Adrenal gland (tissue), 12 donors: Measurements from ENCODE around the gene ST3GAL4. TPM values are rescaled to one million over a fixed set of nuclear protein-coding genes. Genes with fewer than 3 reads are reported as not detected.

Source experiments
- DNase-seq, 7 donors: peaks; one replicate each; pipeline ENCODE4 v3.0.0-alpha.2; 2019 to 2020
- H3K27ac ChIP-seq, 5 donors: fragments of 200-600 bp; sonication (generic) in 4 of 5; 1 replicate in 3 of 5; 2 replicates in 2 of 5; pipeline versions ENCODE4 v1.5.1 to v1.8.0; 2016 to 2020; ENCODE audit warnings: mild to moderate bottlenecking in 1 of 5
- H3K27me3 ChIP-seq: fragments of 200-600 bp; 2 replicates; pipeline ENCODE4 v1.8.0; 2021
- H3K36me3 ChIP-seq, 2 donors: fragments of 200-600 bp; replicated peaks in 1 of 2; 1 replicate in 1 of 2; 2 replicates in 1 of 2; pipeline versions ENCODE4 v1.5.1 to v1.8.0; 2018 to 2022
- H3K4me1 ChIP-seq, 2 donors: fragments of 200-600 bp; replicated peaks in 1 of 2; 1 replicate in 1 of 2; 2 replicates in 1 of 2; pipeline versions ENCODE4 v1.5.1 to v1.8.0; 2018 to 2021
- H3K4me3 ChIP-seq, 4 donors: fragments of 200-600 bp; sonication (generic) in 3 of 4; one replicate each; pipeline ENCODE4 v1.5.1; 2016 to 2018
- H3K9me3 ChIP-seq, 3 donors: fragments of 200-600 bp; sonication (generic) in 1 of 3; replicated peaks in 1 of 3; 1 replicate in 2 of 3; 2 replicates in 1 of 3; pipeline versions ENCODE4 v1.5.1 to v1.8.0; 2016 to 2021
- CTCF ChIP-seq, 6 experiments: fragments of 450-650 bp in 4 of 6; fragments of 200-600 bp in 2 of 6; sonication (generic) in 1 of 6; IDR thresholded peaks; 1 replicate in 5 of 6; 2 replicates in 1 of 6; pipeline versions ENCODE4 v1.5.1 to v1.8.0; 2016 to 2021; ENCODE audit warnings: antibody characterized with exemption in 6 of 6, mild to moderate bottlenecking in 2 of 6, moderate library complexity in 1 of 6
- POLR2A ChIP-seq, 2 donors: fragments of 450-650 bp; IDR thresholded peaks; one replicate each; pipeline ENCODE4 v1.6.1; 2017; ENCODE audit warnings: antibody characterized with exemption in 2 of 2, mild to moderate bottlenecking in 2 of 2, moderate library complexity in 1 of 2
- WGBS, 4 donors: extraction: QIAGEN DNeasy Blood & Tissue Kit in 2 of 4; methylation state at CpG; one replicate each; pipeline versions ENCODE4 v1.1.5 to v1.1.7; 2013 to 2017; 5-methylcytosine and 5-hydroxymethylcytosine counted together
- intact Hi-C, 2 donors: fragments of 100-400 bp; cut with DNase I; formaldehyde crosslinking; loops; one replicate each; pipeline versions ENCODE4 v1.14.1 to v1.15.0; 2022 to 2023
- polyA plus RNA-seq, 3 donors: library from polyadenylated mRNA; stranded (reverse); fragments of 200-250 nt in 2 of 3; fragments of 350-450 nt in 1 of 3; fragmentation: Illumina TruSeq in 1 of 3; extraction: RNeasy Lipid Tissue Mini Kit (QIAGEN cat#74804) in 1 of 3; gene quantifications; one replicate each; pipeline ENCODE4 v1.2.3, GENCODE V29; 2013 to 2014
- total RNA-seq, 9 donors: library from RNA; depleted of rRNA in 4 of 9; stranded (reverse); fragments of >200 nt in 4 of 9; fragments of 120-200 nt in 1 of 9; fragmentation: NEBNext Ultra II Directional in 1 of 9; extraction: Animal tissue kit (Norgen Biotek cat#: 25700) in 1 of 9; gene quantifications; one replicate each; pipeline versions ENCODE4 v1.1.0 to v1.2.4, GENCODE V29; 2013 to 2023
- donor health status: healthy with polysubstance abuse.
- donor health status: Bipolar disorder and iron deficiency.
- donor health status: DM: yes; HTN: yes; CAD: no.
- donor health status: DM: no; HTN: no; CAD: no.
- donor health status: DM: no; HTN: no; CAD: no.
- donor health status: DM: yes; HTN: yes; CAD: no.

ST3GAL4 gene
- total and polyA plus RNA-seq, 12 donors = 119 to 359 (median 163) TPM

GRCh38 chr11:126350836-126351235 lies 4.7 kb upstream of the ST3GAL4 start:
- Histone ChIP-seq H3K9me3 (no peaks in the 10 kb centered on the region), H3K4me1 (peaks cover 68 to 89% of the 10 kb centered on the region in 2 donors), H3K36me3 (no peaks in the 10 kb centered on the region), H3K27ac (peak overlapping the region; percentile 52 to 98 (median 71)), H3K4me3 (no peak overlapping the region), H3K27me3 (no peaks in the 10 kb centered on the region)
- intact Hi-C loops = no loop called here
- DNase-seq = no peak
- TF ChIP-seq POLR2A (IDR thresholded peaks at IDR 0.05) (no peak), CTCF (IDR thresholded peaks at IDR 0.05) (no peak)
- 35 to 54% (median 45%) methylated on average over 5 of the region's 5 CpGs for WGBS, 4 donors

GRCh38 chr11:126352163-126352562 lies 3.3 kb upstream of the ST3GAL4 start:
- no peak overlapping the region for H3K4me3 ChIP-seq
- intact Hi-C loops = no loop called here
- DNase-seq = no peak
- no peaks in the 10 kb centered on the region for H3K9me3 ChIP-seq
- H3K4me1 ChIP-seq = peaks cover 67 to 78% of the 10 kb centered on the region in 2 donors
- H3K27ac ChIP-seq = peak overlapping the region in 3 of 5 donors; percentile 23 to 96 (median 71)
- no peak for TF ChIP-seq CTCF (IDR thresholded peaks at IDR 0.05)
- TF ChIP-seq POLR2A (IDR thresholded peaks at IDR 0.05) = no peak
- no peaks in the 10 kb centered on the region for H3K27me3 ChIP-seq
- H3K36me3 ChIP-seq = no peaks in the 10 kb centered on the region
- WGBS, 4 donors = 67 to 76% (median 73%) methylated on average over 2 to 3 of the region's 3 CpGs

GRCh38 chr11:126352934-126353801 lies 2.3 kb upstream of the ST3GAL4 start:
- no peaks in the 10 kb centered on the region for H3K36me3 ChIP-seq
- no peak for DNase-seq
- TF ChIP-seq POLR2A (IDR thresholded peaks at IDR 0.05) = no peak
- intact Hi-C loops = no loop called here
- no peaks in the 10 kb centered on the region for H3K9me3 ChIP-seq
- peaks cover 68 to 76% of the 10 kb centered on the region in 2 donors for H3K4me1 ChIP-seq
- no peaks in the 10 kb centered on the region for H3K27me3 ChIP-seq
- H3K27ac ChIP-seq = peak overlapping the region in 4 of 5 donors; percentile 9 to 62 (median 36)
- no peak overlapping the region for H3K4me3 ChIP-seq
- 68 to 85% (median 79%) methylated on average over 4 of the region's 4 CpGs for WGBS, 4 donors

GRCh38 chr11:126354631-126355323 lies 709 bp upstream of the ST3GAL4 start:
- H3K36me3 ChIP-seq = no peaks in the 10 kb centered on the region
- no peaks in the 10 kb centered on the region for H3K27me3 ChIP-seq
- peaks cover 62 to 76% of the 10 kb centered on the region in 2 donors for H3K4me1 ChIP-seq
- intact Hi-C loops = loop anchor here in 1 of 2 donors (5.0 kb wide), 2 partner anchors 37 to 68 kb away; no protein-coding TSS in a partner anchor
- 6 to 22% (median 16%) methylated on average over 11 to 15 of the region's 15 CpGs for WGBS, 4 donors
- H3K4me3 ChIP-seq = peak overlapping the region; percentile 19 to 70 (median 50)
- H3K9me3 ChIP-seq = no peaks in the 10 kb centered on the region
- H3K27ac ChIP-seq = peak overlapping the region; percentile 49 to 96 (median 91)
- DNase-seq = peak in 1 of 7 donors; percentile 17
- TF ChIP-seq CTCF (IDR thresholded peaks at IDR 0.05) (no peak), POLR2A (IDR thresholded peaks at IDR 0.05) (no peak)
